ENCODE measurements around the gene PRKN.

Gene PRKN

GRCh38 chr6:161453558-161453957, 1274.0 kb downstream of the PRKN start:
- DNase-seq, result no peak

GRCh38 chr6:161452241-161452640, 1275.3 kb downstream of the PRKN start:
- no peak for DNase-seq

- no peak for DNase-seq
These were observed 1278.0 kb downstream of the PRKN start for GRCh38 chr6:161449521-161449920.

GRCh38 chr6:161446949-161447348, 1280.6 kb downstream of the PRKN start:
- no peak for DNase-seq

GRCh38 chr6:161446296-161446925, 1281.2 kb downstream of the PRKN start:
- DNase-seq, result no peak

GRCh38 chr6:161445021-161445799, 1282.4 kb downstream of the PRKN start:
- DNase-seq, result no peak

- DNase-seq, result no peak
These were observed 1283.1 kb downstream of the PRKN start for GRCh38 chr6:161444464-161444863.

GRCh38 chr6:161443848-161444247, 1283.7 kb downstream of the PRKN start:
- DNase-seq, result no peak

GRCh38 chr6:161442420-161442819, 1285.1 kb downstream of the PRKN start:
- DNase-seq, result no peak

- DNase-seq, result no peak
These were observed 1287.3 kb downstream of the PRKN start for GRCh38 chr6:161440299-161440698.

- DNase-seq, result no peak
These were observed 1288.5 kb downstream of the PRKN start for GRCh38 chr6:161439093-161439492.

- no peak for DNase-seq
These were observed 1289.0 kb downstream of the PRKN start for GRCh38 chr6:161438430-161439030.

- no peak for DNase-seq
These were observed 1289.7 kb downstream of the PRKN start for GRCh38 chr6:161437851-161438250.

- no peak for DNase-seq
These were observed 1291.3 kb downstream of the PRKN start for GRCh38 chr6:161436106-161436876.

GRCh38 chr6:161435748-161436070, 1291.9 kb downstream of the PRKN start:
- DNase-seq, result no peak

- no peak for DNase-seq
These were observed 1292.4 kb downstream of the PRKN start for GRCh38 chr6:161434921-161435747.

- DNase-seq, result no peak
These were observed 1293.2 kb downstream of the PRKN start for GRCh38 chr6:161434350-161434749.

GRCh38 chr6:161432546-161432945, 1295.0 kb downstream of the PRKN start:
- DNase-seq, result no peak

- DNase-seq, result no peak
These were observed 1297.6 kb downstream of the PRKN start for GRCh38 chr6:161429921-161430490.

GRCh38 chr6:161424421-161424820, 1303.1 kb downstream of the PRKN start:
- no peak for DNase-seq

- DNase-seq, result no peak
These were observed 1304.6 kb downstream of the PRKN start for GRCh38 chr6:161422710-161423680.
